IMR-90 (cell line): ENCODE results near the gene PHF19.

Experiments
- BHLHE40 ChIP-seq: fragments of 150-350 bp; IDR thresholded peaks from 2 replicates; pipeline ENCODE4 v1.6.1; 2016; ENCODE audit warnings: mild to moderate bottlenecking, low read depth, low read length
- CEBPB ChIP-seq: IDR thresholded peaks from 2 replicates; pipeline ENCODE4 v1.6.1; 2012; ENCODE audit warnings: low read depth, low read length, improper control_type of control experiment
- FOS ChIP-seq: fragments of 150-350 bp; IDR thresholded peaks from 2 replicates; pipeline ENCODE4 v1.6.1; 2016; ENCODE audit warnings: low read depth, low read length
- MAZ ChIP-seq: IDR thresholded peaks from 2 replicates; pipeline ENCODE4 v1.6.1; 2012; ENCODE audit warnings: low read depth, mild to moderate bottlenecking, low read length, improper control_type of control experiment, moderate library complexity, borderline replicate concordance
- MXI1 ChIP-seq: IDR thresholded peaks from 2 replicates; pipeline ENCODE4 v1.6.1; 2012; ENCODE audit warnings: low read depth, mild to moderate bottlenecking, low read length, moderate library complexity, borderline replicate concordance
- POLR2A ChIP-seq: IDR thresholded peaks from 2 replicates; pipeline ENCODE4 v1.6.1; 2012; ENCODE audit warnings: mild to moderate bottlenecking, low read depth, low read length
- RAD21 ChIP-seq: IDR thresholded peaks from 2 replicates; pipeline ENCODE4 v1.6.1; 2012; ENCODE audit warnings: low read length, improper control_type of control experiment
- RCOR1 ChIP-seq: IDR thresholded peaks from 2 replicates; pipeline ENCODE4 v1.6.1; 2012; ENCODE audit warnings: mild to moderate bottlenecking, low read length, improper control_type of control experiment; ENCODE audit not compliant: insufficient replicate concordance
- RFX5 ChIP-seq: IDR thresholded peaks from 2 replicates; pipeline ENCODE4 v1.8.0; 2012; ENCODE audit warnings: low read depth, mild to moderate bottlenecking, low read length, moderate library complexity
- TF ChIP-seq, protein P1 (sequence below): conservative IDR thresholded peaks from 2 replicates; pipeline ENCODE4 v1.5.1; 2012; ENCODE audit warnings: mild to moderate bottlenecking, low read depth, low read length, improper control_type of control experiment
- TF ChIP-seq, protein P2 (sequence below): fragments of 150-350 bp; IDR thresholded peaks from 2 replicates; pipeline ENCODE4 v1.6.1; 2016; ENCODE audit warnings: low read depth, mild to moderate bottlenecking, low read length, moderate library complexity, borderline replicate concordance
- TF ChIP-seq, protein P3 (sequence below): fragments of 150-350 bp; IDR thresholded peaks from 2 replicates; pipeline ENCODE4 v1.6.1; 2017; ENCODE audit warnings: mild to moderate bottlenecking, antibody characterized with exemption, low read length, low read depth

DNA sequence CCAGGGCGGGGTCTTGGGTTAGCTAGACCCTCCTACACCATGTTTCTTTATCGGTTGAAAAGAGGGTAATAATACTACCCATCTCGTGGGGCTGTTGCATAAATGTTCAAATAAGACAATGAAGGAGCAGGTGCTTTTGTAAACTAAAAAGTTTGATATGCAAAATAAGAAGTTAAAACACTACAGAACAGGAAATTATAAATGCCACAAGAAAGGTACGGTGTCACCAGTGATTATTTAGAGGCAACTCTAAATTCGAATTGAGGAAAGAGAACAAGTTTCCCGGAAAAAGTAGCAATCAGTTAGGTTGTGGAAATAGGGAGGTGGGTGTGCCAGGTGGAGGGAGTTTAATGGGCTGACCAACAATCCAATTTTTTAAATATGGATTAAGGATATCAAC, 2.5 kb upstream of the PHF19 start:
- TF ChIP-seq, protein P1, sequence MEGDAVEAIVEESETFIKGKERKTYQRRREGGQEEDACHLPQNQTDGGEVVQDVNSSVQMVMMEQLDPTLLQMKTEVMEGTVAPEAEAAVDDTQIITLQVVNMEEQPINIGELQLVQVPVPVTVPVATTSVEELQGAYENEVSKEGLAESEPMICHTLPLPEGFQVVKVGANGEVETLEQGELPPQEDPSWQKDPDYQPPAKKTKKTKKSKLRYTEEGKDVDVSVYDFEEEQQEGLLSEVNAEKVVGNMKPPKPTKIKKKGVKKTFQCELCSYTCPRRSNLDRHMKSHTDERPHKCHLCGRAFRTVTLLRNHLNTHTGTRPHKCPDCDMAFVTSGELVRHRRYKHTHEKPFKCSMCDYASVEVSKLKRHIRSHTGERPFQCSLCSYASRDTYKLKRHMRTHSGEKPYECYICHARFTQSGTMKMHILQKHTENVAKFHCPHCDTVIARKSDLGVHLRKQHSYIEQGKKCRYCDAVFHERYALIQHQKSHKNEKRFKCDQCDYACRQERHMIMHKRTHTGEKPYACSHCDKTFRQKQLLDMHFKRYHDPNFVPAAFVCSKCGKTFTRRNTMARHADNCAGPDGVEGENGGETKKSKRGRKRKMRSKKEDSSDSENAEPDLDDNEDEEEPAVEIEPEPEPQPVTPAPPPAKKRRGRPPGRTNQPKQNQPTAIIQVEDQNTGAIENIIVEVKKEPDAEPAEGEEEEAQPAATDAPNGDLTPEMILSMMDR, result no peak
- TF ChIP-seq POLR2A, result no peak
- TF ChIP-seq CEBPB, result no peak
- TF ChIP-seq FOS, result no peak
- TF ChIP-seq MAZ, result no peak
- no peak for TF ChIP-seq BHLHE40
- TF ChIP-seq MXI1, result no peak
- TF ChIP-seq RFX5, result no peak
- TF ChIP-seq RCOR1, result no peak
- TF ChIP-seq, protein P2, sequence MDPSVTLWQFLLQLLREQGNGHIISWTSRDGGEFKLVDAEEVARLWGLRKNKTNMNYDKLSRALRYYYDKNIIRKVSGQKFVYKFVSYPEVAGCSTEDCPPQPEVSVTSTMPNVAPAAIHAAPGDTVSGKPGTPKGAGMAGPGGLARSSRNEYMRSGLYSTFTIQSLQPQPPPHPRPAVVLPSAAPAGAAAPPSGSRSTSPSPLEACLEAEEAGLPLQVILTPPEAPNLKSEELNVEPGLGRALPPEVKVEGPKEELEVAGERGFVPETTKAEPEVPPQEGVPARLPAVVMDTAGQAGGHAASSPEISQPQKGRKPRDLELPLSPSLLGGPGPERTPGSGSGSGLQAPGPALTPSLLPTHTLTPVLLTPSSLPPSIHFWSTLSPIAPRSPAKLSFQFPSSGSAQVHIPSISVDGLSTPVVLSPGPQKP, result no peak
- TF ChIP-seq RAD21, result no peak
- TF ChIP-seq, protein P3, sequence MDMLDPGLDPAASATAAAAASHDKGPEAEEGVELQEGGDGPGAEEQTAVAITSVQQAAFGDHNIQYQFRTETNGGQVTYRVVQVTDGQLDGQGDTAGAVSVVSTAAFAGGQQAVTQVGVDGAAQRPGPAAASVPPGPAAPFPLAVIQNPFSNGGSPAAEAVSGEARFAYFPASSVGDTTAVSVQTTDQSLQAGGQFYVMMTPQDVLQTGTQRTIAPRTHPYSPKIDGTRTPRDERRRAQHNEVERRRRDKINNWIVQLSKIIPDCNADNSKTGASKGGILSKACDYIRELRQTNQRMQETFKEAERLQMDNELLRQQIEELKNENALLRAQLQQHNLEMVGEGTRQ, result no peak
